Loucy (cell line): ENCODE data around the gene RTEL1.

Experiments
- EZH2phosphoT487 ChIP-seq: fragments of 200-600 bp; IDR thresholded peaks from 2 replicates; pipeline ENCODE4 v1.6.1; 2018; ENCODE audit warnings: antibody characterized with exemption, mild to moderate bottlenecking, moderate library complexity, borderline replicate concordance
- TF ChIP-seq, protein P1 (sequence below): fragments of 200-600 bp; sonication (generic); conservative IDR thresholded peaks from 2 replicates; pipeline ENCODE4 v1.5.1; 2014; ENCODE audit warnings: mild to moderate bottlenecking, antibody characterized with exemption, low read length

DNA sequence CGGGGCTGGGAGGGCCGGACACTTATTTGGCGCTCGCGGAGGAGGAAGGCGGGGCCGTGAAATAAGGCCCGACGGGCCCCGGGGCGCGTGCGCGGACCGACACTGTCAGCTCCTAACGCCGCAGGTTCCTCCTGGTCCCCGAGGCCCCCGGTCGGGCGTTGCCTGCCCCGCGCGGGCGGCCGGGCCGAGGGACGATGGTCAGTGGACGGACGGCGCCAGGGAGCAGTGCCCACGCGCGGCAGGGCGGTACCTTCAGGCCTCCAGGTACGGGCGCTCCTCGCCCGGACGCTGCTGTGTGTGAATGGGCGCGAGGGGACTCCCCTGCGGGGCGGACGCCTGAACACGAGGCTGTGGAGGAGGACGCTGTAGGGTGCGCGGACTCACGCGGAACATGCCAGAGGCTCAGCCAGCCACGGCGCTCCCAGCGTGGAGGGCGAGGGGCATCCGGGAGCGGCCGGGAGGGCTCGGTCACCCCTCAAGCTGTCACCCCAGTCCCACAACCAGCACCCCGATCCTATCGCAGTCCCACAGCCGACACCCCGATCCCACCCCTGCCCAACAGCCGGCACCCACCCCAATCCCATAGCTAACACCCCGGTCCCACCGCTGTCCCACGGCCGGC is 30.9 kb upstream of the RTEL1 start:
- no peak for TF ChIP-seq EZH2phosphoT487
- TF ChIP-seq, protein P1, sequence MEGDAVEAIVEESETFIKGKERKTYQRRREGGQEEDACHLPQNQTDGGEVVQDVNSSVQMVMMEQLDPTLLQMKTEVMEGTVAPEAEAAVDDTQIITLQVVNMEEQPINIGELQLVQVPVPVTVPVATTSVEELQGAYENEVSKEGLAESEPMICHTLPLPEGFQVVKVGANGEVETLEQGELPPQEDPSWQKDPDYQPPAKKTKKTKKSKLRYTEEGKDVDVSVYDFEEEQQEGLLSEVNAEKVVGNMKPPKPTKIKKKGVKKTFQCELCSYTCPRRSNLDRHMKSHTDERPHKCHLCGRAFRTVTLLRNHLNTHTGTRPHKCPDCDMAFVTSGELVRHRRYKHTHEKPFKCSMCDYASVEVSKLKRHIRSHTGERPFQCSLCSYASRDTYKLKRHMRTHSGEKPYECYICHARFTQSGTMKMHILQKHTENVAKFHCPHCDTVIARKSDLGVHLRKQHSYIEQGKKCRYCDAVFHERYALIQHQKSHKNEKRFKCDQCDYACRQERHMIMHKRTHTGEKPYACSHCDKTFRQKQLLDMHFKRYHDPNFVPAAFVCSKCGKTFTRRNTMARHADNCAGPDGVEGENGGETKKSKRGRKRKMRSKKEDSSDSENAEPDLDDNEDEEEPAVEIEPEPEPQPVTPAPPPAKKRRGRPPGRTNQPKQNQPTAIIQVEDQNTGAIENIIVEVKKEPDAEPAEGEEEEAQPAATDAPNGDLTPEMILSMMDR: no peak
